GM19467 (cell line): ENCODE results near the gene ZCCHC2.

Source experiments
- ATAC-seq: cut with Tn5 transposase; IDR thresholded peaks from one replicate; pipeline ENCODE4 v1.9.1; 2021; ENCODE audit warnings: mild to moderate bottlenecking, moderate library complexity; ENCODE audit not compliant: unreplicated experiment

Gene ZCCHC2

DNA sequence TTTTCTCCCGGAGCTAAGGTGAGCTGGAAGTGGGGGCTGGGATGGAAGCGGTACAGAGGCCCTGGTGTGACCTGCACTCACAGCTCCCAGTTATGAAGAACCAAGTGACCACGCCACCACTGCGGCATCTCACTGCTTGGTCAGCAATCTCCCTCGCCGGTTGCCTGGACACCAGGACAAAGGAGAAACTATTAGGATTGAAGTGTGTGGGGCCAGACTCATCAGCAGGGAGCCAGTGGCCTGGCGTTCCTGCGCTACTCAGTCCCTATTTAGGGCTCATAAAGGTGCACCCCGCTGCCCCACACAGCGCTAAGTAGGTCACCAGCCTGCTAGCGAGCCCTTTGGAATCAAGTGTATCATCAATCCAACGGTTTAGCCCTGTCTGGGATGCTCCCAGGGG lies 82.9 kb downstream of the ZCCHC2 start:
- ATAC-seq, result no peak

DNA sequence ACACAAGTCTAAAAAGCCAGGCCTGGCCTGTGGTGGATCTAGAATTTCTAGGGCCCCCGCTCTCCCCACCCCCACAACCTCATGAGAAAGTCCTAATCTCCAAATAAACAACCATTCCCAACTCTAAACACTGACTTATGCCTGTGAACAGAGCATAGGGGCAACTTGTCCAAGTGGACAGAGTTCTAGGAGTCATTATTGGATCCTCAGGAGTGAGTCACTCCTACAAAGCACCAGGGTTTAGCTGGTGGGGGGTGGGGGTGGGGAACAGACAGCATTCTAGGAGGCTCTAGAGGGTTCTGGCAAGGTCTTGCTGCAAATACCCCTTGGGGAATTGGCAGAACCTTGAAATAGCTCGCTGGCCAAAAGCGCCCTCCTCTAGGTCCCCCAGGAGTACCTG lies 83.3 kb downstream of the ZCCHC2 start:
- no peak for ATAC-seq

- ATAC-seq, result no peak
These were observed 84.5 kb downstream of the ZCCHC2 start for GRCh38 chr18:62607302-62607701.

GRCh38 chr18:62607708-62608428 lies 85.0 kb downstream of the ZCCHC2 start:
- ATAC-seq, result no peak

DNA sequence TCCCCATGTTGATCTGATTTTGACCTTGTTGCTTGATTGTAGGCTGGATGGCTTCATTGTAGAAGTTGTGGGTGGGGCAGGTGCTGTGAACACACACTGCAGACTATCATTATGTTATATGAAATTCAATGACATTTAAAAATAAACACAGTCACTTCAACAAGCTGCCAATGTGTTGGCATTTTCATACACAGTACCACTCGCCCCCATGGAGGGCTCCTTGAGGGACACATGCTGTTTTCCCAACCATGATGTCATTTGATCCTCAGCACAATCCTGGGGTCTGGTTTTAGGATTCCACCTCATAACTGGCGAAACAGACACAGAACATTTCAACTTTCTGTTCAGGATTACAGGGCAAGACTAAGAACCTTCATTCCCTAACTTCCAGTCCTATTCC lies 86.9 kb downstream of the ZCCHC2 start:
- ATAC-seq, result no peak

- no peak for ATAC-seq
These were observed 87.5 kb downstream of the ZCCHC2 start for GRCh38 chr18:62610351-62610700.

GRCh38 chr18:62610701-62611411 lies 88.0 kb downstream of the ZCCHC2 start:
- no peak for ATAC-seq

GRCh38 chr18:62611453-62612288 lies 88.8 kb downstream of the ZCCHC2 start:
- no peak for ATAC-seq

DNA sequence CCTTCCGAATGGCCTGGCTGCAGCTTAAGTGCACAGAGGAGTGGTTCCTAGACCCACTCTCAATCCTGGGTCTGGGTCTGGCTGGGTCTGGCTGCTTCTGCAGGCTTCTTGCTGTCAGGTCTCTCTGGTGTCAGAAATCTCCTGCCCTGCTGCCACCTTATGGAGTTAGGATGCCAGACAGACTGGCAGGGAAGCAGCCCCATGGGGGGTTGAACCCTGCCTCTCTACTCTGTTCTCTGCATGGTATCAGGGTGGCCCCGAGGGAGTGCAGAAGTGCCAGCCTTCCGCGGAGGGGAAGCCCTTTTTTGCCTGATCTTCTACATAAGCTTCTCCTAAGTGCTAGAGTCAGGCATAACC lies 89.4 kb downstream of the ZCCHC2 start:
- no peak for ATAC-seq

DNA sequence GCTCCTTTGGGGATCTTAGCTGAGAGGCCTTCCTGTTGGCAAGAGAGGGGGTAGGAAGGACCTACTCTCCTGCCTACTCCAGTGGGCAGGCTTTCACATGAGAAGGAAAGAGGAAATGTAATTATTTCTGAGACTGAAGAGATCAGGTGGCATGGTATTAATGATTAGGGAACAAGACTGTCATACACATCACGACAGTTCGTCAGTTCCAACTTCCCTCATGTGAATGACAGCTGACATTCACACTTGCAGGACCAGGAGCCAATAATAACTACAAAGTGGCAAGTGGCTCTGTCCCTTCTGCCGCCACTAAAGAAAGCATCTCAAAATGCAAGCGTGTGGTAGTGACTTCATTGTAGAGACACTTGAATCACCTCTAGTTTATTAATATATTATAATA lies 90.0 kb downstream of the ZCCHC2 start:
- ATAC-seq, result no peak

DNA sequence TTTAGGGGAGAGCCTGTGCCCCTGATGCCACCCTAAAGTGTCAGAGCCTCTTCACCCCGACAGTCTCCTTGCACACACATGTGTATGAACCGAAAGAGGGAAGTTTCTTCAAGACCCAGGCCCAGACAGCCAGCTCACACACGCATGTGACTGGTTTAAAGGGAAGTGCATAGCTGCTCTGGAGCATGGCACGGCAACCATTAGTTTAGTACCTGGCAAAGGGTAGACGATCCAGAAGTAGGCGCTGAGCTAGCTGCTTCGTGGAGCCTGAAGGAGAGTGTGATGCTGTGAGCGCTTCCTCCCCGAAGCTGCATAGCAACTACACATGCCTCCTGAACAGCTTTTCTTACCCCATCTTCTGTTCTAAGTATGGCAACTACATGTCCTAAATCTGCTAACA lies 91.7 kb downstream of the ZCCHC2 start:
- ATAC-seq, result no peak

DNA sequence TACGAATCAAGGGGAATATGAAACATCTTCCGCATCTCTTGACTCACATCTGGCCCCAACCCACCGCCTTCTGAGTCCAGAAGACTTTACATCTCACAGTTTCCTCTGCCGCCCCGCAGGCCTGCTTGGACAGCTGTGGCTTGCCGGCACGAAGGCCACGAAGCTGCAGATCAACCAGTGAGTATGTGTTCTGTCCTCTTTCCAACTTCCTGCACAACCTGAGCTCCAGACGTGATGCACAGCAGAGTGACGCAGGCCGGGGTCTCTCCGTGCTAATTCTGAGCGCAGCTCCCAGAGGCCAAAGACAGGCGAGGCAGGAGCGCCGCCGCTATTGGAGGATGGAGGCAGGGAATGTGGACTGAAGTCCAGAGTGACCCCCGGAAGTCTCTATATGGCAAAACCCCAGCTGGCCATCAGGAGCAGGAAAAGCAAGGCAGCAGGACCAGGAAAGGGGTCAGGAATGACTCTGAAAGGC lies 93.5 kb downstream of the ZCCHC2 start:
- no peak for ATAC-seq

DNA sequence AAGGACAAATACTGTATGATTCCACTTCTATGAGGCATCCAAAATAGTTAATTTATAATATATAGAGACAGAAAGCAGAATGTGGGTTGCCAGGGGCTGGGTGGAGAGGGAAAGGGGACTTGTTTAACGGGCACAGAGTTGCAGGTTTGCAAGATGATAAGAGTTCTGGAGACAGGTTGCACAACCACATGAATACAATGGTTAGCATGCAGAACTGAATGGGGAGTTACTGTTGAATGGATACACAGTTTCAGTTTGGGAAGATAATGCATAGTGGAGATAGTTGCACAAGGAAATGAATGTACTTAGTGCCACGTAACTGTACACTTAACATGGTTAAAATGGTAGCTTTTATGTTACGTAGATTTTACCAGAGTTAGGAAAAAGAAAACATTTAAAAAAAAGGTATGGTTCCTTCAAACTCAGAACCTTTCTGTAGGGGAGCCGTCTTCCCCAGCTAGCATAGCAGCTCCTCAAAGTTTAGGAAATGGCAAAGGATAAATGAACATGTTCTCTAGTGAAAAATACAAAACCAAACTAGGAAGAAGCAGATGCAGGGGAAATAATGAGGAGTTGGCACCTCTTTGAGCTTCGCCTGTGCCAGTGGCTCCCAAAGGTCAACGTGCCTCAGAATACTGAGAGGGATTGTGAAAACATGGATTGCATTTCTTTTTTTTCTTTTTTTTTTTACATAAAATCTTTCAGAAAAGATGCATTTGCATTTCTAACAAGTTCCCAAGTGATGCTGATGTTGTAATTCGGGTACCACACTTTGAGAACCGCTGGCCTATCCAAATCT lies 95.2 kb downstream of the ZCCHC2 start:
- no peak for ATAC-seq

- ATAC-seq, result no peak
These were observed 95.9 kb downstream of the ZCCHC2 start for GRCh38 chr18:62618735-62619134.

DNA sequence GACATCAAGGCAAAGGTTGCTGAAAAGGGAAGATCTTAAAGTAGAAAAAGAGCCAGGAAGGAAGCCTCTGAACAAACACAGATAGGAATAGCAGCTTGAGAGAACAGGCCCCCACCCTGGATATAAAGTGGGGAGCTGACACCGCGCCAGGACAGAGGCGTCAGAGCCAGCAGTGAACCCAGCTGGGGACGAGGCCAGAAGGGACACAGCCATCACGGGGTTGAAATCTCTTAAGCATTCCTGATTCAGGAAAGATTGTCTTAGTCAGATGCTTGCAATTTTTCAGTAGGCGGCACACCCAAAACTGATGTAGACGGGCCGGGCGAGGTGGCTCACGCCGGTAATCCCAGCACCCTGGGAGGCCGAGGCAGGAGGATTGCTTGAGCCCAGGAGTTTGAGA lies 98.7 kb downstream of the ZCCHC2 start:
- no peak for ATAC-seq

GRCh38 chr18:62625019-62625418 lies 102.2 kb downstream of the ZCCHC2 start:
- no peak for ATAC-seq
